HepG2 (cell line): Measurements from ENCODE around the gene RPL36AL. TPM values are rescaled to one million over a fixed set of nuclear protein-coding genes. Genes with fewer than 3 reads are reported as not detected.

ENCODE experiments used
- BHLHE40 ChIP-seq: IDR thresholded peaks from 2 replicates; pipeline ENCODE4 v1.6.1; 2011; ENCODE audit warnings: low read length, improper control_type of control experiment
- DNMT1 ChIP-seq: sonication (generic); formaldehyde crosslinking; IDR thresholded peaks from 2 replicates; pipeline ENCODE4 v1.5.1; 2020; ENCODE audit warnings: mild to moderate bottlenecking, missing genetic modification reagents
- ESRRA ChIP-seq: sonication (generic); formaldehyde crosslinking; IDR thresholded peaks from 2 replicates; pipeline ENCODE4 v1.5.1; 2020; ENCODE audit warnings: mild to moderate bottlenecking, low read depth, missing genetic modification reagents
- FOXC1 ChIP-seq: sonication (generic); formaldehyde crosslinking; IDR thresholded peaks from 2 replicates; pipeline ENCODE4 v1.8.0; 2022; ENCODE audit warnings: mild to moderate bottlenecking, missing genetic modification reagents, borderline replicate concordance
- MED13 ChIP-seq: sonication (generic); formaldehyde crosslinking; IDR thresholded peaks from 2 replicates; pipeline ENCODE4 v1.5.0; 2020; ENCODE audit warnings: missing genetic modification reagents
- NRL ChIP-seq: sonication (generic); formaldehyde crosslinking; IDR thresholded peaks from 2 replicates; pipeline ENCODE4 v1.5.0; 2020; ENCODE audit warnings: missing genetic modification reagents, mild to moderate bottlenecking, moderate library complexity, borderline replicate concordance
- REXO4 ChIP-seq: sonication (generic); formaldehyde crosslinking; IDR thresholded peaks from 2 replicates; pipeline ENCODE4 v1.8.0; 2022; ENCODE audit warnings: missing genetic modification reagents, mild to moderate bottlenecking, borderline replicate concordance
- TP53 ChIP-seq: sonication (generic); formaldehyde crosslinking; conservative IDR thresholded peaks from 2 replicates; pipeline ENCODE4 v1.4.0; 2020; ENCODE audit warnings: missing genetic modification reagents
- ZNF12 ChIP-seq: sonication (generic); formaldehyde crosslinking; IDR thresholded peaks from 2 replicates; pipeline ENCODE4 v1.5.0; 2020; ENCODE audit warnings: missing genetic modification reagents
- ZNF441 ChIP-seq: sonication (generic); formaldehyde crosslinking; IDR thresholded peaks from 2 replicates; pipeline ENCODE4 v1.7.0; 2021; ENCODE audit warnings: missing genetic modification reagents, borderline replicate concordance
- ZNF615 ChIP-seq: sonication (generic); formaldehyde crosslinking; IDR thresholded peaks from 2 replicates; pipeline ENCODE4 v1.5.0; 2020; ENCODE audit warnings: mild to moderate bottlenecking, missing genetic modification reagents, borderline replicate concordance
- ZNF883 ChIP-seq: sonication (generic); formaldehyde crosslinking; IDR thresholded peaks from 2 replicates; pipeline ENCODE4 v1.5.1; 2020; ENCODE audit warnings: mild to moderate bottlenecking, missing genetic modification reagents; ENCODE audit errors: not compliant biosample characterization
- polyA plus RNA-seq, 8 experiments: library from polyadenylated mRNA; depleted of rRNA in 3 of 8; stranded (reverse) in 7 of 8; unstranded in 1 of 8; fragments of >200 nt; fragmentation: Illumina TruSeq in 4 of 8; extraction: Trizol in 4 of 8; gene quantifications; 2 replicates each; pipeline versions ENCODE4 v1.2.1 to v1.2.3, GENCODE V29; 2011 to 2016; ENCODE audit warnings: low read depth in 4 of 8, missing spikeins in 1 of 8, mixed read lengths in 1 of 8; ENCODE audit not compliant: insufficient read depth in 1 of 8
- total RNA-seq, 5 experiments: library from RNA; depleted of rRNA; stranded (reverse); fragments of >200 nt; fragmentation: Illumina TruSeq; extraction: Trizol; gene quantifications; 2 replicates each; pipeline ENCODE4 v1.2.3, GENCODE V29; 2016; ENCODE audit warnings: low read depth in 1 of 5
- TF ChIP-seq, protein P1 (sequence below): sonication (generic); formaldehyde crosslinking; IDR thresholded peaks from 2 replicates; pipeline ENCODE4 v1.9.0; 2021; ENCODE audit warnings: missing genetic modification reagents, mild to moderate bottlenecking, borderline replicate concordance
- TF ChIP-seq, protein P2 (sequence below), 2 experiments: fragments of 450-650 bp in 1 of 2; sonication (generic) in 1 of 2; formaldehyde crosslinking in 1 of 2; IDR thresholded peaks; 2 replicates each; pipeline versions ENCODE4 v1.6.1 to v1.8.0; 2016 to 2022; ENCODE audit warnings: antibody characterized with exemption in 1 of 2, mild to moderate bottlenecking in 1 of 2, missing genetic modification reagents in 1 of 2
- TF ChIP-seq, protein P3 (sequence below): sonication (generic); formaldehyde crosslinking; IDR thresholded peaks from 2 replicates; pipeline ENCODE4 v1.4.0; 2020; ENCODE audit warnings: mild to moderate bottlenecking, missing genetic modification reagents, borderline replicate concordance

RPL36AL gene
- total and polyA plus RNA-seq, 2 of the 13 experiments (the other 11 are each of a cell fraction or from before 2014, with no cell fraction given): 90.0 to 294 TPM

DNA sequence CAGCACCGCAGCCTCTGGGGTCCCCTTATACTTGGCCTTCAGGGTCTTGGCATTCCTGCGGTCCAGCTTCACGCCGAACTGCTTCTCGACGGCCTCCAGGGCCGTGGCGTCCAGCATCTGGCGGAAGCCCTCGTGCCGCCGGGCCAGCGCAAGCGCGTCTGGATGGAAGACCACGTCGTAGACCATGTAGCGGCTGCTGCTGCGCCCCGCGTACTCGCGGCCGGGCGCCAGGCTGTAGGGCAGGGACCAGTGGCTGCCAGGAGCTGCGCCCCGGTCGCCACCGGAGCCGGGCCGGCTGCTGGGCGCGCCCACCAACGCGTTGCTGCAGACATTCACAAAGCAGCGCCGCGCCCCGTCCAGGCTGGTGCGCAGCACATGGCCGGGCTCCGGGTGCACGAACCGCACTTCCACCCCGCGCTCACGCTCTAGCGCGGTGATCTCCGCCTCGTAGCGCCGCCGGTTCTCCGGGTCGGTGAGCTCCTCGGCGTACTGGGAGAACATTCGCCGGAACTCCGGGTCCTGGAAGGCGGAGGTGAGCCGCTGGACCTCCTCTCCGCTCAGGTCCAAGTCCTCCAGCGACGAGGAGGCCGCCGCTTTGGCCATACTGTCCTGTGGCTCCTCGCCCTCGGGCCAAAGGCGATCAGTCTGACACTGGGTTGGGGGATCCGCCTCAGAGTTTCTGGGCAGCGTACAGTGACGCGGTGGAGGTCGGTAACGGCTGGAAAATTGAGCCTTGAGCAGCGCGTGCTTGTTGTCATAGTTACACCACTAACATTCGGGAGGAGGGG is 14.3 kb upstream of the RPL36AL start, which contains the start of gene DNAAF2 (continued):
- TF ChIP-seq MED13 (CRISPR knock-in tag): no peak
- 0 out of 2 replicates have a peak, but pooled peaks have one; percentile 7 for TF ChIP-seq ZNF441 (CRISPR knock-in tag)
- TF ChIP-seq FOXC1 (CRISPR knock-in tag): peak; percentile 75; the same call in 1 of the 2 replicates
- TF ChIP-seq, protein P1, sequence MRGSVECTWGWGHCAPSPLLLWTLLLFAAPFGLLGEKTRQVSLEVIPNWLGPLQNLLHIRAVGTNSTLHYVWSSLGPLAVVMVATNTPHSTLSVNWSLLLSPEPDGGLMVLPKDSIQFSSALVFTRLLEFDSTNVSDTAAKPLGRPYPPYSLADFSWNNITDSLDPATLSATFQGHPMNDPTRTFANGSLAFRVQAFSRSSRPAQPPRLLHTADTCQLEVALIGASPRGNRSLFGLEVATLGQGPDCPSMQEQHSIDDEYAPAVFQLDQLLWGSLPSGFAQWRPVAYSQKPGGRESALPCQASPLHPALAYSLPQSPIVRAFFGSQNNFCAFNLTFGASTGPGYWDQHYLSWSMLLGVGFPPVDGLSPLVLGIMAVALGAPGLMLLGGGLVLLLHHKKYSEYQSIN (CRISPR knock-in tag): peak; percentile 27; the same call in 1 of the 2 replicates
- TF ChIP-seq, protein P2, sequence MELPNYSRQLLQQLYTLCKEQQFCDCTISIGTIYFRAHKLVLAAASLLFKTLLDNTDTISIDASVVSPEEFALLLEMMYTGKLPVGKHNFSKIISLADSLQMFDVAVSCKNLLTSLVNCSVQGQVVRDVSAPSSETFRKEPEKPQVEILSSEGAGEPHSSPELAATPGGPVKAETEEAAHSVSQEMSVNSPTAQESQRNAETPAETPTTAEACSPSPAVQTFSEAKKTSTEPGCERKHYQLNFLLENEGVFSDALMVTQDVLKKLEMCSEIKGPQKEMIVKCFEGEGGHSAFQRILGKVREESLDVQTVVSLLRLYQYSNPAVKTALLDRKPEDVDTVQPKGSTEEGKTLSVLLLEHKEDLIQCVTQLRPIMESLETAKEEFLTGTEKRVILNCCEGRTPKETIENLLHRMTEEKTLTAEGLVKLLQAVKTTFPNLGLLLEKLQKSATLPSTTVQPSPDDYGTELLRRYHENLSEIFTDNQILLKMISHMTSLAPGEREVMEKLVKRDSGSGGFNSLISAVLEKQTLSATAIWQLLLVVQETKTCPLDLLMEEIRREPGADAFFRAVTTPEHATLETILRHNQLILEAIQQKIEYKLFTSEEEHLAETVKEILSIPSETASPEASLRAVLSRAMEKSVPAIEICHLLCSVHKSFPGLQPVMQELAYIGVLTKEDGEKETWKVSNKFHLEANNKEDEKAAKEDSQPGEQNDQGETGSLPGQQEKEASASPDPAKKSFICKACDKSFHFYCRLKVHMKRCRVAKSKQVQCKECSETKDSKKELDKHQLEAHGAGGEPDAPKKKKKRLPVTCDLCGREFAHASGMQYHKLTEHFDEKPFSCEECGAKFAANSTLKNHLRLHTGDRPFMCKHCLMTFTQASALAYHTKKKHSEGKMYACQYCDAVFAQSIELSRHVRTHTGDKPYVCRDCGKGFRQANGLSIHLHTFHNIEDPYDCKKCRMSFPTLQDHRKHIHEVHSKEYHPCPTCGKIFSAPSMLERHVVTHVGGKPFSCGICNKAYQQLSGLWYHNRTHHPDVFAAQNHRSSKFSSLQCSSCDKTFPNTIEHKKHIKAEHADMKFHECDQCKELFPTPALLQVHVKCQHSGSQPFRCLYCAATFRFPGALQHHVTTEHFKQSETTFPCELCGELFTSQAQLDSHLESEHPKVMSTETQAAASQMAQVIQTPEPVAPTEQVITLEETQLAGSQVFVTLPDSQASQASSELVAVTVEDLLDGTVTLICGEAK (IDR thresholded peaks at IDR 0.05): no peak
- TF ChIP-seq, protein P2 (CRISPR knock-in tag; IDR thresholded peaks at IDR 0.05): no peak
- TF ChIP-seq DNMT1: 0 out of 2 replicates have a peak, but pooled peaks have one; percentile 10
- TF ChIP-seq ZNF615: no peak
- TF ChIP-seq TP53: 0 out of 2 replicates have a peak, but pooled peaks have one; percentile 9
- TF ChIP-seq BHLHE40: peak; percentile 14; the same call in 1 of the 2 replicates
- peak; percentile 35; the same call in 1 of the 2 replicates for TF ChIP-seq NRL
- TF ChIP-seq ESRRA (CRISPR knock-in tag): peak; percentile 34; the same call in 1 of the 2 replicates
- TF ChIP-seq, protein P3, sequence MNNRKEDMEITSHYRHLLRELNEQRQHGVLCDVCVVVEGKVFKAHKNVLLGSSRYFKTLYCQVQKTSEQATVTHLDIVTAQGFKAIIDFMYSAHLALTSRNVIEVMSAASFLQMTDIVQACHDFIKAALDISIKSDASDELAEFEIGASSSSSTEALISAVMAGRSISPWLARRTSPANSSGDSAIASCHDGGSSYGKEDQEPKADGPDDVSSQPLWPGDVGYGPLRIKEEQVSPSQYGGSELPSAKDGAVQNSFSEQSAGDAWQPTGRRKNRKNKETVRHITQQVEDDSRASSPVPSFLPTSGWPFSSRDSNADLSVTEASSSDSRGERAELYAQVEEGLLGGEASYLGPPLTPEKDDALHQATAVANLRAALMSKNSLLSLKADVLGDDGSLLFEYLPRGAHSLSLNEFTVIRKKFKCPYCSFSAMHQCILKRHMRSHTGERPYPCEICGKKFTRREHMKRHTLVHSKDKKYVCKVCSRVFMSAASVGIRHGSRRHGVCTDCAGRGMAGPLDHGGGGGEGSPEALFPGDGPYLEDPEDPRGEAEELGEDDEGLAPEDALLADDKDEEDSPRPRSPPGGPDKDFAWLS (CRISPR knock-in tag): peak; percentile 69; the same call in 1 of the 2 replicates
- TF ChIP-seq REXO4: 0 out of 2 replicates have a peak, but pooled peaks have one; percentile 53
- no peak for TF ChIP-seq ZNF12 (CRISPR knock-in tag)
- TF ChIP-seq ZNF883 (CRISPR knock-in tag): peak; percentile 33
